ENCODE data around the gene PDE11A. TPM values are rescaled to one million over a fixed set of nuclear protein-coding genes. Genes with fewer than 3 reads are reported as not detected.
"Not testable (repeated sequence)": the region's sequence is repeated elsewhere in the genome, so short reads cannot be mapped to it uniquely, and the experiment has no call there.

The PDE11A gene
- total RNA-seq, 4 donors from 2014 or later: 0.12 TPM; not detected in 3

DNA sequence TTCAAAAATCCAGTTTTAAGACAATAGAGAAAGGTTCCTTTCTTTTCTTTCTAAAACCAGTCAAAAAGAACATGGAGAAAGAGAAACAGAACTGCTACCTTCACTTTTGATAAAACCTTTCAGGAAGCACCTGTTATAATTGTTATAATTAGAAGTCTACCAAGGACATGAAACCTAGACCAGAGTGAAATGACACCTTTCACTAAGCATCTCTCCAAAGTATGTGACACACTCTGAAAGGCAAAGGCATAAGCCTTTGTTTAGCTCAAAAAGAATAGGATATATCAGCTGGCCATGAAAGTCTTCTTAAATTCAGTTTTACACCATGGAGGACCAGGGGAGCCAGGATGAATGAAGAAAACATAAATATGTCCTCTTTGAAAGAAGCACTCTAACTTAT is 20.9 kb upstream of the PDE11A start:
- DNase-seq: no peak
- Histone ChIP-seq H3K4me3 (no peak overlapping the region), H3K36me3 (no peaks in the 10 kb centered on the region), H3K27ac (no peak overlapping the region), H3K9me3 (no peaks in the 10 kb centered on the region), H3K4me1 (no peaks in the 10 kb centered on the region), H3K27me3 (no peaks in the 10 kb centered on the region)
- no peak for TF ChIP-seq POLR2A (IDR thresholded peaks at IDR 0.05)
- intact Hi-C loops (cut with DNase I): no loop called here

DNA sequence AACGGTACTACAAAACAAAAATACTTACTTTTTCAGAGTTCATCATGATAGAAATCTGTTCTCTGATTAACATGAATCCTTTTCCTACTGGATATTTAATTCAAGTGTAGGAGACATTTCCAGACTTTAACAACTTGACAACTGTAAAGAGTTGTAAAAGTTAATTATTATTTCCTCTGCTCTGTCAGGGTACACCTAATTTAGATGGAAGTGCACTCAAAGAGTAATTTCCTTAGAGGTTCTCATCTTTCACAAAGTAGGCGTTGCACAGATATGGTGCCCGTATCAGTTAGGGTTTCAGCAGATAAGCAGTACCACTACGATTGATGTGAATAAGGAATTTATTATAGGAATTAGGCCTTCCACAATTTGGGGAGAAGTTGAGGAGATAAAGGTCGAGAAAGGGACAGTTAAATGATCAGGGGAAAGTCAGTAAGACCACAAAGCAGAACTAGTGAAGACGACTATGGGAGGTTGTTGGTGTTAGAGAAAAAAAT is 16.2 kb upstream of the PDE11A start:
- intact Hi-C loops (cut with DNase I): no loop called here

DNA sequence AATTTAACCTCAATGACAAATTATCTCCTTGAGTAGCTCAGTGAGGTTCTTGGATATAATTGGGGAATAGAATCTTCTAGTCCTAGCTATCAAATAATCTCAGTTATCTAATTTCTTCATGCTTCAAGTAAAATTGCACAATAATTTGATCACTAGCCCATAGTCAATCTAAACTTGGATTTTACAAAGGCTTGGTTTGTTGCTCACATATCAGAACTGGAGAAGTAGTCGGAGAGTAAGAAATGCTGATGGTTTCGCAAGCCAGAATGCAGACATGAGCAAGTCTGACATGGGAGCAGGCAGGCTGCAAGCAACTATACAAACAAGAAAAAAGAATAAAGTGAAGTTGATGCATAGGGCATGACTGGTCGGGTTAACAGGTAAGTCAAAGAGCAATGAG is 11.7 kb upstream of the PDE11A start:
- WGBS, 2 donors: 46 to 62% methylated on average over 3 of the region's 3 CpGs
- DNase-seq: no peak

More for the DNA sequence above, 16.2 kb upstream of the PDE11A start:
- no peak for TF ChIP-seq POLR2A (IDR thresholded peaks at IDR 0.05)
- TF ChIP-seq, protein P1, sequence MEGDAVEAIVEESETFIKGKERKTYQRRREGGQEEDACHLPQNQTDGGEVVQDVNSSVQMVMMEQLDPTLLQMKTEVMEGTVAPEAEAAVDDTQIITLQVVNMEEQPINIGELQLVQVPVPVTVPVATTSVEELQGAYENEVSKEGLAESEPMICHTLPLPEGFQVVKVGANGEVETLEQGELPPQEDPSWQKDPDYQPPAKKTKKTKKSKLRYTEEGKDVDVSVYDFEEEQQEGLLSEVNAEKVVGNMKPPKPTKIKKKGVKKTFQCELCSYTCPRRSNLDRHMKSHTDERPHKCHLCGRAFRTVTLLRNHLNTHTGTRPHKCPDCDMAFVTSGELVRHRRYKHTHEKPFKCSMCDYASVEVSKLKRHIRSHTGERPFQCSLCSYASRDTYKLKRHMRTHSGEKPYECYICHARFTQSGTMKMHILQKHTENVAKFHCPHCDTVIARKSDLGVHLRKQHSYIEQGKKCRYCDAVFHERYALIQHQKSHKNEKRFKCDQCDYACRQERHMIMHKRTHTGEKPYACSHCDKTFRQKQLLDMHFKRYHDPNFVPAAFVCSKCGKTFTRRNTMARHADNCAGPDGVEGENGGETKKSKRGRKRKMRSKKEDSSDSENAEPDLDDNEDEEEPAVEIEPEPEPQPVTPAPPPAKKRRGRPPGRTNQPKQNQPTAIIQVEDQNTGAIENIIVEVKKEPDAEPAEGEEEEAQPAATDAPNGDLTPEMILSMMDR (IDR thresholded peaks at IDR 0.05): no peak
- 61 to 75% methylated on average over 6 of the region's 6 CpGs for WGBS, 2 donors
- no peak overlapping the region for H3K4me3 ChIP-seq
- no peaks in the 10 kb centered on the region for H3K36me3 ChIP-seq
- H3K4me1 ChIP-seq: no peaks in the 10 kb centered on the region
- no peak overlapping the region for H3K27ac ChIP-seq
- no peak for DNase-seq
- H3K27me3 ChIP-seq: no peaks in the 10 kb centered on the region
- no peaks in the 10 kb centered on the region for H3K9me3 ChIP-seq

DNA sequence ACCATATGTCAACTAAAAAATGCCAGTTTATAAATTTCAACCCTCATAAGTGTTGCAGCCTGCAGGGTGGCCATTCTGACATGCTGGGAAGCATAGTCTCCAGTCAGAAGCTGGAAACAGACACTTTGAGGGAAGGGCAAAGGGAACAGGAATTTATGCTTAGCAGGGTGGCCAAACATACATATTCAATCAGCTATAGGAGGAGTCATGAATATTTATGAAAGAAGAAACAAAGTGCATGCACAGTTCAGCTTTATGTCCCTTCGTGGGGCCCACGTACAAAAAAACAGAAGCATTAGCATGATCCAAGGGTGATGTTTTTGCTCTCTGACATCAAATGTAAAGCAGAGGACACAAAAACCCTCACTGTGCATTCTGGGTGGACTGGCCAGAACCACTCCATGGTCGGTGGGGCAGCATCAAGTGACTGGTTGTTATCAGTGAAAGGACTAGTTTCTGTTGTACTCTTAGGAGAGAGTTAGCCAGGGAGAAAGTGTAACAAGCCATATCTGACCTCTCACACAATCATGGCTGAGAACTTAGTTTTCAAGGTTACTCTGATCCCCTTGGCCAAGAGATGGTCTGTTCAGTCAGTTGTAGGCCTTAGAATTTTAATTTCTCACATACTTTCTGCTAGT is 9.9 kb upstream of the PDE11A start:
- intact Hi-C loops (cut with DNase I): no loop called here
- TF ChIP-seq POLR2A (IDR thresholded peaks at IDR 0.05): no peak
- TF ChIP-seq, protein P1 (IDR thresholded peaks at IDR 0.05): no peak
- H3K4me1 ChIP-seq: no peaks in the 10 kb centered on the region
- 78 to 81% methylated on average over 3 of the region's 3 CpGs for WGBS, 2 donors
- H3K27me3 ChIP-seq: no peaks in the 10 kb centered on the region
- H3K9me3 ChIP-seq: no peaks in the 10 kb centered on the region
- H3K27ac ChIP-seq: no peak overlapping the region
- no peak overlapping the region for H3K4me3 ChIP-seq
- no peak for DNase-seq
- no peaks in the 10 kb centered on the region for H3K36me3 ChIP-seq

More for the DNA sequence above, 11.7 kb upstream of the PDE11A start:
- TF ChIP-seq, protein P1 (IDR thresholded peaks at IDR 0.05): no peak
- TF ChIP-seq POLR2A (IDR thresholded peaks at IDR 0.05): no peak
- intact Hi-C loops (cut with DNase I): no loop called here
- Histone ChIP-seq H3K4me3 (no peak overlapping the region), H3K36me3 (no peaks in the 10 kb centered on the region), H3K27me3 (no peaks in the 10 kb centered on the region), H3K9me3 (no peaks in the 10 kb centered on the region), H3K4me1 (no peaks in the 10 kb centered on the region), H3K27ac (no peak overlapping the region)

DNA sequence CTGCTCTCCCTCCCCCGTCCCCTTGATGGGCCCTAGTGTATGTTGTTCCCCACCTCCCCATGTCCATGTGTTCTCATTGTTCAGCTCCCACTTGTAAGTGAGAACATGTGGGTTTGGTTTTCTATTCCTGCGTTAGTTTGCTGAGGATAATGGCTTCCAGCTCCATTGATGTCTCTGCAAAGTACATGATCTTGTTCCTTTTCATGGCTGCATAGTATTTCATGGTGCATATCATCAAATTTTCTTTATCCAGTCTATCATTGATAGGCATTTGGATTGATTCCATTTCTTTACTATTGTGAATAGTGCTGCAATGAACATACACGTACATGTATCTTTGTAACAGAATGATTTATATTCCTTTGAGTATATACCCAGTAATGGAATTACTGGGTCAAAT is 6.7 kb upstream of the PDE11A start:
- H3K36me3 ChIP-seq; intact Hi-C loops (cut with DNase I); H3K4me1 ChIP-seq; H3K27ac ChIP-seq; H3K9me3 ChIP-seq; H3K4me3 ChIP-seq; DNase-seq; H3K27me3 ChIP-seq: not testable (repeated sequence)
- 71 to 77% methylated on average over 3 of the region's 3 CpGs for WGBS, 2 donors

DNA sequence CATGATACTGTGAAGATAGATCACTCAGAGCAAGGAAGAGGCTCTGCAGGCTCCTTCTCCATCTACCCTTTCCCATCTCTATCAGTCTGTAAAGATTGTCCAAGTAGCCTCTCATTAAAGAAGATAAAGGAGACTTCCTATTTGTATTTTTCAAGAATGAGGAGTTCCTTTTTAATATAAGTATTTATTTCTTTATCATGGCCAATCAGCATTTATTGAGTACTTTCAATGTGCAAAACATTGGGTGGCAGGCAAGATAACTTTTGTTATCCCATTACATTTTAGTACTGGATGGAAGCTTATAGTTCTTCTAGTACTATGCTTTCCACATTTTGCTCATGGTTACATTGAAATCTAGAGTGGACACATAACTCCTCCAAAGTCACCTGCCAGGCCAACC is 3.6 kb upstream of the PDE11A start:
- H3K4me3 ChIP-seq: no peak overlapping the region
- intact Hi-C loops (cut with DNase I): no loop called here

More for the DNA sequence above, 3.6 kb upstream of the PDE11A start:
- no peak for DNase-seq
- H3K27me3 ChIP-seq: peaks cover 0 to 41% (median 0%) of the 10 kb centered on the region in 4 donors
- peaks cover 0 to 14% (median 3%) of the 10 kb centered on the region in 3 donors for H3K4me1 ChIP-seq
- no peaks in the 10 kb centered on the region for H3K9me3 ChIP-seq
- no peak overlapping the region for H3K27ac ChIP-seq
- TF ChIP-seq POLR2A (IDR thresholded peaks at IDR 0.05): no peak
- TF ChIP-seq, protein P1 (IDR thresholded peaks at IDR 0.05): no peak
- H3K36me3 ChIP-seq: no peaks in the 10 kb centered on the region

All from esophagus squamous epithelium (tissue), 5 donors.